ENCODE results near the gene LSG1. TPM values are rescaled to one million over a fixed set of nuclear protein-coding genes. Genes with fewer than 3 reads are reported as not detected.
"Not testable (repeated sequence)": the region's sequence is repeated elsewhere in the genome, so short reads cannot be mapped to it uniquely, and the experiment has no call there.

LSG1 gene
- total and polyA plus RNA-seq, 2 experiments from 2014 or later, result 49.2 to 57.1 TPM

DNA sequence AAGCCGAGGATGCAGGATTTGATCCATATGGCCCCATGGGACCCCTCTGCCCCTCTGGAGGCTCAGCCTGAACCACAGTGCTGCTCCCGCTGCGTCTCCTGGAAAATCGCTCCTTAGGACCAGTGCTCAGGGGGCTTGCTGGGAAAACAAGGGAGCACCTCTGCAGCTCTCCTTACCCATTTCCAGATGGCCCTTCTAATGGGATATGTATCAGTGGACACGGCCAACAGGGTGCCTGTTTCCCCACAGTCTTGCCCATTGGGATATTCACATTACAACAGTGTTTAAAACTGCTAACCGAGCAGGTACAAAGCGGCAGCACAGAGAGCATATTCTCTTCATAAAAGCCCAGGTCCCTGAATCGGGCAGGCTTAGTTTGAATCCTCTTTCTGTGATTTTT lies 65.8 kb downstream of the LSG1 start (continued):
- TF ChIP-seq, protein P1, sequence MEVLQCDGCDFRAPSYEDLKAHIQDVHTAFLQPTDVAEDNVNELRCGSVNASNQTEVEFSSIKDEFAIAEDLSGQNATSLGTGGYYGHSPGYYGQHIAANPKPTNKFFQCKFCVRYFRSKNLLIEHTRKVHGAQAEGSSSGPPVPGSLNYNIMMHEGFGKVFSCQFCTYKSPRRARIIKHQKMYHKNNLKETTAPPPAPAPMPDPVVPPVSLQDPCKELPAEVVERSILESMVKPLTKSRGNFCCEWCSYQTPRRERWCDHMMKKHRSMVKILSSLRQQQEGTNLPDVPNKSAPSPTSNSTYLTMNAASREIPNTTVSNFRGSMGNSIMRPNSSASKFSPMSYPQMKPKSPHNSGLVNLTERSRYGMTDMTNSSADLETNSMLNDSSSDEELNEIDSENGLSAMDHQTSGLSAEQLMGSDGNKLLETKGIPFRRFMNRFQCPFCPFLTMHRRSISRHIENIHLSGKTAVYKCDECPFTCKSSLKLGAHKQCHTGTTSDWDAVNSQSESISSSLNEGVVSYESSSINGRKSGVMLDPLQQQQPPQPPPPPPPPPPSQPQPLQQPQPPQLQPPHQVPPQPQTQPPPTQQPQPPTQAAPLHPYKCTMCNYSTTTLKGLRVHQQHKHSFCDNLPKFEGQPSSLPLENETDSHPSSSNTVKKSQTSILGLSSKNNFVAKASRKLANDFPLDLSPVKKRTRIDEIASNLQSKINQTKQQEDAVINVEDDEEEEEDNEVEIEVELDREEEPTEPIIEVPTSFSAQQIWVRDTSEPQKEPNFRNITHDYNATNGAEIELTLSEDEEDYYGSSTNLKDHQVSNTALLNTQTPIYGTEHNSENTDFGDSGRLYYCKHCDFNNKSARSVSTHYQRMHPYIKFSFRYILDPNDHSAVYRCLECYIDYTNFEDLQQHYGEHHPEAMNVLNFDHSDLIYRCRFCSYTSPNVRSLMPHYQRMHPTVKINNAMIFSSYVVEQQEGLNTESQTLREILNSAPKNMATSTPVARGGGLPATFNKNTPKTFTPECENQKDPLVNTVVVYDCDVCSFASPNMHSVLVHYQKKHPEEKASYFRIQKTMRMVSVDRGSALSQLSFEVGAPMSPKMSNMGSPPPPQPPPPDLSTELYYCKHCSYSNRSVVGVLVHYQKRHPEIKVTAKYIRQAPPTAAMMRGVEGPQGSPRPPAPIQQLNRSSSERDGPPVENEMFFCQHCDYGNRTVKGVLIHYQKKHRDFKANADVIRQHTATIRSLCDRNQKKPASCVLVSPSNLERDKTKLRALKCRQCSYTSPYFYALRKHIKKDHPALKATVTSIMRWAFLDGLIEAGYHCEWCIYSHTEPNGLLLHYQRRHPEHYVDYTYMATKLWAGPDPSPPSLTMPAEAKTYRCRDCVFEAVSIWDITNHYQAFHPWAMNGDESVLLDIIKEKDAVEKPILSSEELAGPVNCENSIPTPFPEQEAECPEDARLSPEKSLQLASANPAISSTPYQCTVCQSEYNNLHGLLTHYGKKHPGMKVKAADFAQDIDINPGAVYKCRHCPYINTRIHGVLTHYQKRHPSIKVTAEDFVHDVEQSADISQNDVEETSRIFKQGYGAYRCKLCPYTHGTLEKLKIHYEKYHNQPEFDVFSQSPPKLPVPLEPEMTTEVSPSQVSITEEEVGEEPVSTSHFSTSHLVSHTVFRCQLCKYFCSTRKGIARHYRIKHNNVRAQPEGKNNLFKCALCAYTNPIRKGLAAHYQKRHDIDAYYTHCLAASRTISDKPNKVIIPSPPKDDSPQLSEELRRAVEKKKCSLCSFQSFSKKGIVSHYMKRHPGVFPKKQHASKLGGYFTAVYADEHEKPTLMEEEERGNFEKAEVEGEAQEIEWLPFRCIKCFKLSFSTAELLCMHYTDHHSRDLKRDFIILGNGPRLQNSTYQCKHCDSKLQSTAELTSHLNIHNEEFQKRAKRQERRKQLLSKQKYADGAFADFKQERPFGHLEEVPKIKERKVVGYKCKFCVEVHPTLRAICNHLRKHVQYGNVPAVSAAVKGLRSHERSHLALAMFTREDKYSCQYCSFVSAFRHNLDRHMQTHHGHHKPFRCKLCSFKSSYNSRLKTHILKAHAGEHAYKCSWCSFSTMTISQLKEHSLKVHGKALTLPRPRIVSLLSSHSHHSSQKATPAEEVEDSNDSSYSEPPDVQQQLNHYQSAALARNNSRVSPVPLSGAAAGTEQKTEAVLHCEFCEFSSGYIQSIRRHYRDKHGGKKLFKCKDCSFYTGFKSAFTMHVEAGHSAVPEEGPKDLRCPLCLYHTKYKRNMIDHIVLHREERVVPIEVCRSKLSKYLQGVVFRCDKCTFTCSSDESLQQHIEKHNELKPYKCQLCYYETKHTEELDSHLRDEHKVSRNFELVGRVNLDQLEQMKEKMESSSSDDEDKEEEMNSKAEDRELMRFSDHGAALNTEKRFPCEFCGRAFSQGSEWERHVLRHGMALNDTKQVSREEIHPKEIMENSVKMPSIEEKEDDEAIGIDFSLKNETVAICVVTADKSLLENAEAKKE (CRISPR knock-in tag; IDR thresholded peaks at IDR 0.05), result no peak
- no peak for TF ChIP-seq STAT1 (IDR thresholded peaks at IDR 0.05; ENCODE audit: unreplicated experiment)

DNA sequence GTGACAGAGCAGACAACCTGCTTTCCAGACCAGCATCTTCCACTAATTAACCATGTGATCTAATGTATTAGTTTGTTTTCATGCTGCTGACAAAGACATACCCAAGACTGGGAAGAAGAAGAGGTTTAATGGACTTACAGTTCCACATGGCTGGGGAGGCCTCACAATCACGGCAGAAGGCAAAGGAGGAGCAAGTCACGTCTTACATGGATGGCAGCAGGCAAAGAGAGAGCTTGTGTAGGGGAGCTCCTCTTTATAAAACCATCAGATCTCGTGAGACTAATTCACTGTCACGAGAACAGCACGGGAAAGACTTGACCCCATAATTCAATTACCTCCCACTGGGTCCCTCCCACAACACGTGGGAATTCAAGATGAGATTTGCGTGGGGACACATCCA lies 66.7 kb downstream of the LSG1 start:
- H3K4me1 Mint-ChIP-seq; H3K36me3 Mint-ChIP-seq (ENCODE audit: low read depth); H3K36me3 ChIP-seq (ENCODE audit: insufficient read depth): not testable (repeated sequence)

DNA sequence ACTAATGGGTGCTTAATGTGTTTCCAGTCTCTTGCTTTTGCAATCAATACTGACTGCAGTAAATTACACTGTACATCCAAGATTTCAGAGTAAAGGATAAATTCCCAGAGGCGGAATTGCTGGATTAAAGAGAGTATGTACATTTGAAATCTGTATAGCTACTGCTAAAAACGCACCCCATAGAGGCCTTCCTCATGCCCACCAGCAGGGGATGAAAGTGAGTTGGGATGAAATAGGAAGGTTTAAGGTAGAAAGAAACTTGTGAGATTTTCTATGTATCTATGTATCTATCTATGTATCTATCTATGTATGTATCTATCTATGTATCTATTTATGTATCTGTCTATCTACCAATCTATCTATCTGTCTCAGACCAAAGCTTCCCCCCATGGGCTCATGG lies 67.2 kb downstream of the LSG1 start:
- Histone ChIP-seq H3K27me3 (ENCODE audit: insufficient read depth) (no peaks in the 10 kb centered on the region), H3K27ac (ENCODE audit: low read depth) (no peak overlapping the region), H4K20me1 (replicated peaks; ENCODE audit: insufficient read depth) (no peaks in the 10 kb centered on the region), H3K9me2 (ENCODE audit: insufficient read depth) (no peaks in the 10 kb centered on the region), H3K4me2 (no peak overlapping the region), H2AFZ (no peak overlapping the region), H3K36me3 (ENCODE audit: insufficient read depth) (no peaks in the 10 kb centered on the region), H3F3A (replicated peaks; ENCODE audit: low read depth) (no peaks in the 10 kb centered on the region), H3K79me2 (replicated peaks; ENCODE audit: insufficient read depth) (no peaks in the 10 kb centered on the region), H3K4me3 (no peak overlapping the region), H3K4me1 (ENCODE audit: insufficient read depth) (no peaks in the 10 kb centered on the region)
- Mint-ChIP-seq H3K27ac (no peak overlapping the region), H3K4me1 (no peaks in the 10 kb centered on the region; the same call in 2 of the 3 replicates), H3K27me3 (ENCODE audit: insufficient read depth, low read depth, poor library complexity) (peaks cover 7% of the 10 kb centered on the region), H3K4me3 (no peak overlapping the region), H3K36me3 (ENCODE audit: low read depth) (peaks cover 4% of the 10 kb centered on the region; the same call in 1 of the 3 replicates), H3K9me3 (no peaks in the 10 kb centered on the region)
- TF ChIP-seq, protein P2, sequence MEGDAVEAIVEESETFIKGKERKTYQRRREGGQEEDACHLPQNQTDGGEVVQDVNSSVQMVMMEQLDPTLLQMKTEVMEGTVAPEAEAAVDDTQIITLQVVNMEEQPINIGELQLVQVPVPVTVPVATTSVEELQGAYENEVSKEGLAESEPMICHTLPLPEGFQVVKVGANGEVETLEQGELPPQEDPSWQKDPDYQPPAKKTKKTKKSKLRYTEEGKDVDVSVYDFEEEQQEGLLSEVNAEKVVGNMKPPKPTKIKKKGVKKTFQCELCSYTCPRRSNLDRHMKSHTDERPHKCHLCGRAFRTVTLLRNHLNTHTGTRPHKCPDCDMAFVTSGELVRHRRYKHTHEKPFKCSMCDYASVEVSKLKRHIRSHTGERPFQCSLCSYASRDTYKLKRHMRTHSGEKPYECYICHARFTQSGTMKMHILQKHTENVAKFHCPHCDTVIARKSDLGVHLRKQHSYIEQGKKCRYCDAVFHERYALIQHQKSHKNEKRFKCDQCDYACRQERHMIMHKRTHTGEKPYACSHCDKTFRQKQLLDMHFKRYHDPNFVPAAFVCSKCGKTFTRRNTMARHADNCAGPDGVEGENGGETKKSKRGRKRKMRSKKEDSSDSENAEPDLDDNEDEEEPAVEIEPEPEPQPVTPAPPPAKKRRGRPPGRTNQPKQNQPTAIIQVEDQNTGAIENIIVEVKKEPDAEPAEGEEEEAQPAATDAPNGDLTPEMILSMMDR (conservative IDR thresholded peaks at IDR 0.05; ENCODE audit: low read depth in 2 of 2), result peak; percentile 46 to 59
- TF ChIP-seq EZH2 (IDR thresholded peaks at IDR 0.05; ENCODE audit: low read depth, unreplicated experiment) (no peak), EZH2phosphoT487 (IDR thresholded peaks at IDR 0.05; ENCODE audit: unreplicated experiment) (no peak)
- DNase-seq (ENCODE audit: low spot score) (no peak), ATAC-seq (peak; percentile 28; the same call in 2 of the 3 replicates)

More for the DNA sequence above, 66.7 kb downstream of the LSG1 start:
- H3K27me3 ChIP-seq (ENCODE audit: insufficient read depth); H3K27me3 Mint-ChIP-seq (ENCODE audit: insufficient read depth, low read depth, poor library complexity); H3K4me3 ChIP-seq; H3K79me2 ChIP-seq (replicated peaks; ENCODE audit: insufficient read depth); H3K4me1 ChIP-seq (ENCODE audit: insufficient read depth); H3K4me3 Mint-ChIP-seq; H3K27ac ChIP-seq (ENCODE audit: low read depth); H4K20me1 ChIP-seq (replicated peaks; ENCODE audit: insufficient read depth); ATAC-seq; H2AFZ ChIP-seq; H3K9me3 Mint-ChIP-seq; H3F3A ChIP-seq (replicated peaks; ENCODE audit: low read depth); H3K27ac Mint-ChIP-seq; DNase-seq (ENCODE audit: low spot score); H3K9me2 ChIP-seq (ENCODE audit: insufficient read depth); H3K4me2 ChIP-seq: not testable (repeated sequence)
